ENCODE measurements around the gene SGMS1.
"Not testable (repeated sequence)": the region's sequence is repeated elsewhere in the genome, so short reads cannot be mapped to it uniquely, and the experiment has no call there.

SGMS1 gene

GRCh38 chr10:50528206-50528605 is 95.5 kb downstream of the SGMS1 start:
- no peak for DNase-seq

DNA sequence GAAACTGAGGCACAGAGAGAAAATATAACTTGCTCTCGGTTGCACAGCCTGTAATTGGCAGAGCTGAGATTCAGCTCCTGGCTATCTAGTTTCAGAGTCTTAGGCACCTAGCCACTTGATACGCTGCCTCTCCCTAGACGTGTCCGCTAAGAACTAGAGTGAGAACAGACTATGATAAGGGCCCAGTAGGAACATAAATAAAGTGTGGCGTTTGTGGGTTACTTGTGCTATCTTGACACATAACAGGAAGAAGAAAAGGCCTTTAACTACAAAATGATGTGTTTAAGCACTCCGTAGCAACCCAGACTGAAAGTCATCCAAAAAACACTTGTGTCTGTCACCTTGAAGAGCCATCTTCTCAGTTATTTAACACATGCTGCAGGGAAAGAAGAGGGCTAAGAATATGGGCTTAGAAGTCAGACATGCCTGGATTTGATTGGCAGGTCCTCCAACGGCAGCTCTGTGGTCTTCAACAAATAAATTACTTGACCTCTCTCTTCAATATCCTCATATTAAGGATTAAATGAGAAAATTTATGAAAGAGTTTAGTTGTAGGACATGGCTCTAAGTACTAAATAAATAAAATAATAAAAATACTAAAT is 96.2 kb downstream of the SGMS1 start:
- no peak for DNase-seq

DNA sequence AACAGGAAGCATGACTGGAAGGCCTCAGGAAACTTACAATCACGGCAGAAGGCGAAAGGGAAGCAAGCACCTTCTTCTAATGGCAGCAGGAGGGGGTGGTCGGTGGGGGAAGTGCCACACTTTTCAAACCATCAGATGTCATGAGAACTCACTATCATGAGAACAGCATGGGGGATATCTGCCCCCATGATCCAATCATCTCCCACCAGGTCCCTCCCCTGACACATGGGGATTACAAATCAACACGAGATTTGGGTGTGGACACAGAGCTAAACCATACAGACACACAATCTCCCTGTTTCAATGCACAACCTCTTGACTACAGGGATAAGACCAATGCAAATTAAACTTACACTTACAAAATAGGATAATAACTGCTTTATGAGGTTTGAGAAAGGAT is 97.6 kb downstream of the SGMS1 start:
- no peak for DNase-seq

DNA sequence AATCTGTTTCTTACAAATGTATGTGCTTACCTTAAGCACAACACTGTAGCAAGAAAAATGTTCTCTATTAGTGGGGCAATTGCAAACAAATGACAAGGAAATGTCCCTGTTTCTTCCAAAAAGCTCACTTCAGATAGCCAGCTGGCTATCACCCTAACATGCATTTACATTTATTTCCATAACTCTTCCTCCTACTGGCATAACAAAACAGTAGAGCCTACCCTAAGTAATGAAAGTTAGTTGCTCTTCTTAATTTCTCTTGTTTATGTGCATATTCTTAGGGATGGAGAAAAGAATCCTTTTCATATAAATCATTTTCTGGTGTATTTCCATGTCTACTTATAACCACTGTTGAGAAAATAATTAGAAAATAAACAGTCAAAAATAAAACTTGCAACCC is 100.4 kb downstream of the SGMS1 start:
- no peak for DNase-seq

DNA sequence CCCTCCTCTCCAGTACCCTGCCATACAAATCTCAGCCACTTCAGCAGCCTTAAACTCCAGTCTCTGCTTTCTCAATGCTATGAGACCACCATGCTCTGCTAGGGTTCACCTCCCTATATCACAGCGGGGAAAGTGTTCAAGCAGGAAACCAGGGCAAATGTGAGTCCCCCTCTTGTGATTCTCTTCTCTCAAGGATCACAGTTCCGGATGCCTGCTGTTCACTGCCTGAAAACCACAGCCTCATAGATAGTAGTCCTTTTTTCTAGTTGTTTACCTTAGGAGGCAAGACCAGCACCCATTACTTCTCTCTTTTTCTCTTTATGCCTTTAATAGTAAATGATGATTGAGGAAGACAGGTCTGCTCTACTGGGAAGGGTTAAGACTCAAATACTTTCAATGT is 100.8 kb downstream of the SGMS1 start:
- DNase-seq = no peak

DNA sequence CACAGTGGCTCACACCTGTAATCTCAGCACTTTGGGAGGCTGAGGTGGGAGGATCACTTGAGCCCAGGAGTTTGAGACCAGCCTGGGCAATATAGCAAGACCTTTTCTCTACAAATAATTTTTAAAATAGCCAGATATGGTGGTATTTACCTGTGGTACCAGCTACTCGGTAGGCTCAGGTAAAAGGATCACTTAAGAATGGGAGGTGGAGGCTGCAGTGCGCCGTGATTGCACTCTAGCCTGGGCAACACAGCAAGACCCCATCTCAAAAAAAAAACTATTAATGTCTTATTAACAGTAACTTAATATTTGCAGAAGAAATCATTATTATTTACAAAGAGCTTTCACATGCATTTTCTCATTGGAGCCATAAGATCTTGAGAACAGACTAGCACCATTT is 103.6 kb downstream of the SGMS1 start:
- DNase-seq = no peak

DNA sequence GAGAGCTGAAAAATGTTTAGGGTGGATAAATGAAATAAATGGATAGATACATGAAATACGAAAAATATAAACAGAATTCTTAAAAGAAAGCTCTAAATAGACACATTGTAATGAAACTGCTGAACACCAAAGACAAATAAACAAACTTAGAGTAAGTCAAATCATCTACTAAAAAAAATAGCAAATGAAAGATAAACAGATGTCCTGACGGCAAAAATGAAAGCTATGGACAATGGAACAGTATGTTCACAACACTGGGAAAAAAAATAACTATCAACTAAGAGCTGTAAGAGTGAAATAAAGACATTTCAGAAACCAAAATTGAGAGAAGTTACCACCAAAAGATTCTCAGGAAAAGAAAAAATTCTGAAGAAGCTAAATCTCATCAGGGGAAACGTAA is 106.1 kb downstream of the SGMS1 start:
- DNase-seq = no peak

- no peak for DNase-seq
These were observed 107.6 kb downstream of the SGMS1 start for GRCh38 chr10:50516171-50516570.

DNA sequence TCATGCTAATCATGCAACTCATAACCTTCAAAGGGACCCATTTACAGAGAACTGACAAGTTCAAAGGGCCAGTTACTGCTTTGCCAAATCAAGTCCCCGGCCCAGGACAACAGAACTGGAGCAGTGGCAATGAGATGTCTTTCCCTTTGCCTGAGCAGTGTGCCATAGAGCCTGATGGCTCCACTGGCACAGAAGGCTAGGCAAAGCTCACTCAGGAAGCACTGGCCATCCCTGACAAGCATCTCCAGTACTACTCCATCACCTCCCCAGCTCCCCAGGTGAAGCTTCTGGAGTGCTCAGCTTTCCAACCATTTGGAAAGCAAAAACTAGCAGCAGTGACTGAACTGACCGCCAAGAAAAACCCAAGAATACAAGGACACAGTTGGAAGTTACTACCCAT is 108.3 kb downstream of the SGMS1 start:
- no peak for DNase-seq

DNA sequence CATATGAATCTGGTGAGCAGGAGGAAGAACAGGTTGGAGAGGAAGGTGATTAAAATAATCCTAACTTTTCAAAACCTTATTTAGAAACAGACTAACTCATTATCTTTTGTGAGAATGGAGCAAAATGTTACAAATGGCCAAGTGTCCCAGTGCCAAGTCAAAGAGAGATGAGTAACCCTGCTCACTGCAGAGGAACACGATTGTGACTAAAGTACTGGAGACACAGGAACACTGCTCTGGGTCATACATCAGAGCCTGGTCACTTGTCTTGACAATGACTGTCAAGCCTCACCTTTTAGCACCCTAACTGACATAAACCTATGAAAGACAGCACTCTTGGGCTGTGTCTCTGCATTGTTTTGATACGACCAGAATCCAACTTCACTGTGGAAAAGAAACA is 108.8 kb downstream of the SGMS1 start:
- DNase-seq = no peak

DNA sequence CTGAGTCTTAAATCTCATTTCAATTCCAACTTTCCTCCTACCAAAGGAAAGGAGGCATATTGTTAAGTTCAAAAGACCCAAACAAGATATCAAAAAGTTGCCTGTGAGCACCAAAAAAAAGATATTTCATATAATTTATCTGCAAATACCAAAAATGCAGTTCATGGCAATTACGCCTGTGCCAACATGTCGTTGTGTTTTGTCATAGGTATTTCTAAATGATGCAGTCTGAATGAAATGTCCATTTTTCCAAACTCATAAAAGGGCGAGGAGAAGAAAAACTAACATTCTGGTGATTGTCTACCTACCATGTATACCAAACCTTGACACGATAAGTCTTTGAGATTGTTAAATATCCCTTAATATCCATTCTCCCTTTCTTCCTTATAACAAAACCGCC is 109.8 kb downstream of the SGMS1 start:
- DNase-seq = no peak

DNA sequence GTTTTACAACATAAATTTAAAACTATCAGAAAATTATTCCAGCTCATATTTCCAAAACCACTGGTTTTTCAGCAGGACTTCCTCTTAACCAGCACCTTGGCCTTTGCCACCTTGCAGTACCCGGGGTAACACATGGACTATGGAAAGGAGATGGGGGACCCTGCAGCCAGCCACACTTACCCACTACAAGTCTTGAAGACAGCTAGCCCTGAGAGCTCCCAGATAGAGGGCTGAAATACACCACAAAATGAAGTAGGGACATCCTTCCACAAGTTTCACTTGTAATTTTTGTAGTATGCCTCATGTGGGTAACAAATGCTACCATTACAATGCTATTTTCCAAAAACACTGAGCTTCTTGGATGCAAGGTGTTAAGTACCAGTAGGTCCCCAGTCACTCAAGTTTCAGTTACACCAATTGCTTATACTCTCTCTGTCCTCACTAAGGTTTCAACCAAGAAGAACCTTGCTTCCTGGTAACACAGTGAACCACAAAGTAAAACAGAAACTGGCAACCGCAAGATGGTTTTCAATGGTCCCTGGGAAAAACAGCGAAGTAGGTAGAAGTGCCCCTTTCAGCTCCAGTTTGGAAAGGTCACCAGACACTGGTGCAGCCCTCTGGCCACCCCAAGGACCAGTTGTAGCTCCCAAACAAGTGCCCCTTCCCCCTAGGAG is 110.9 kb downstream of the SGMS1 start:
- DNase-seq = no peak

DNA sequence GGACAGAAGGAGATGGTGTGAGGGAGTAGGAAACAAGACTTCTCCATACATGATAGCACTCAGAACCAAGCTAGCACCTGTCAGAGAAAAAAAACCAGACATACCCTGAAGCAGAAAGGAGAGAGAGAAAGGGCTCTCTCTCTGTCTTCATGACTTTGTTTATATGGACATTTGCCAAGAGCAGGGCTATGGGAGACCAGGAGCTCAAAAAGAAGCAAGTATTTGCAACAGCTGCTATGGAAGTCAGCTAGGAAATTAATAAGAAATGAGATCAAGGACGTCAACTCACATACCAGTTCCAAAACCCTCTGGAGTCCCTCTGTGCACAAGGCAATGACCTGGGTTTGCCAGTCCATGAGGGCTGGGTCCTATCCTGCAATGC is 111.6 kb downstream of the SGMS1 start:
- DNase-seq = no peak

GRCh38 chr10:50511492-50512213 is 112.1 kb downstream of the SGMS1 start:
- DNase-seq = no peak

DNA sequence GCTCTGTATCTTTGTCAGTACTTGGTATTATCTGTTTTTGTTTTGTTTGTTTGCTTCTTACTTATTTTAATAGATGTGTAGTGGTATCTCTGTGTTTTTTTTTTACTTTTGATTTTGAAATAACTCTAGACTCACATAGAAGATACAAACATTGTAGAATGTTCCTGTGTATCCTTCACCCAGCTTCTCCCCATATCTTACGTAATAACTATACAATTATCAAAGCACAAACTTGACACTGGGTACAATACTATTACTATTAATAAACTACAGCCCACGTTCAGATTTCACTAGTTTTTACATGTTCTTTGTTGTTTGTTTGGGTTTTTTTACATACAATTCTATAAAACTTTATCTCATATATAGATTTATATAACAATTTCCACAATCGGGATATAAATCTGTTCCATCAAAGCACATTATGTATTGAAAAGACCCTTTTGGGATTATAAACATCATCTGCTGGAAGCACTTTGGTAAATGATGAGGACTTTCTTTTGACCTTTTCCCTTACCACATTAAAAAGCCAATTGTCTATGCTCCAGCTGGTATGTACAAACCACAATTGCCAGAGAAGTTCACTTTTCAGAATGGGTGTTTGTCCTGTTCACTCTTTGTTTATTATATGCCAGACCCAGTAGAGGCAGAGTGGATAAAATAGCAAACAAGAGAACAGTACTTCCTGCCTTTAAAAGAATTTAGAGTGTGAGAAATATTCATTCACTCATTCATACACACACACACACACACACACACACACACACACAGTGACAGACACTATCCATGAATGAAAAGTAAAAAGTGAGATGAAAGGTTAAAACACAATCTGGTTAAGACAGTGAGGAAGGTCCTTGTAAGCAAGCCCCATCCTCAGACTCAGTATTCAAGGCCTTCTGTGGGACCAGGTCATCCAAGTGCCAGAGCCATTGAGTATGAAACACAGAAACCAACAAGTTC is 113.0 kb downstream of the SGMS1 start:
- no peak for DNase-seq

DNA sequence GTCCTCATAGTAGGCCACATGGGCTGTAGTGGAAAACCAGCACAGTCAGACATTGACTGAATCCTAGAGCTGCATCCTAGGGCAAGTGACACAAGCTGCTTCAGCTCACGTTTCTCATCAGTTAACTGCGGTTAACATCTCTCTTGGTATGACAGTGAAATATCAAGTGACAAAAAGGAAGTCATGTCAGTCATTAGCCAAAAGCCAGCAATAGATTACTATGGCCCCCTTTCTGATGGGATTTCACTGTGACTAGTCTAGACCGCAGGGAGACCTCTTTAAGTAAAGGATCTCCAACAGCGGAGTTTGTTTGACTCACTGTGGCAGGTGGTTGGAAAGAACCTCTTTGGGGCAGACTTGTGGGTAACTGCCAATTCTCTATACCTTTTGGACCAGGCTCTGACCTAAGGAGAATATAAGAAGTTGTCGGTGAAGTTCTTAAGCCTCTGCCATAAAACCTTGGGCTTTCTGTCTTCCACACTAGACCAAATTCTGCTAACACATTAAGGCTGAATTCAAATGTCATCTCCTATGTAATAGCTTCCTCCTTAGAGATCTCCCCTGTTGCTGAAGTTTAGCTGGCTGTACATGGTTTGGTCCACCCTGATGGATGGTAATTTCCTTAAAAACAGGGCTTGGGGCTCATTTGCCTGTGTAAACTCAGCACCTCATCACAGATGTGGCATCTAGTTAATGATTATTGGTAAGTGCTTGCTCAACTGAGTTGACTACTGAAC is 115.3 kb downstream of the SGMS1 start:
- no peak for DNase-seq

- no peak for DNase-seq
These were observed 116.7 kb downstream of the SGMS1 start for GRCh38 chr10:50506861-50507573.

GRCh38 chr10:50504389-50504788 is 119.4 kb downstream of the SGMS1 start:
- no peak for DNase-seq

DNA sequence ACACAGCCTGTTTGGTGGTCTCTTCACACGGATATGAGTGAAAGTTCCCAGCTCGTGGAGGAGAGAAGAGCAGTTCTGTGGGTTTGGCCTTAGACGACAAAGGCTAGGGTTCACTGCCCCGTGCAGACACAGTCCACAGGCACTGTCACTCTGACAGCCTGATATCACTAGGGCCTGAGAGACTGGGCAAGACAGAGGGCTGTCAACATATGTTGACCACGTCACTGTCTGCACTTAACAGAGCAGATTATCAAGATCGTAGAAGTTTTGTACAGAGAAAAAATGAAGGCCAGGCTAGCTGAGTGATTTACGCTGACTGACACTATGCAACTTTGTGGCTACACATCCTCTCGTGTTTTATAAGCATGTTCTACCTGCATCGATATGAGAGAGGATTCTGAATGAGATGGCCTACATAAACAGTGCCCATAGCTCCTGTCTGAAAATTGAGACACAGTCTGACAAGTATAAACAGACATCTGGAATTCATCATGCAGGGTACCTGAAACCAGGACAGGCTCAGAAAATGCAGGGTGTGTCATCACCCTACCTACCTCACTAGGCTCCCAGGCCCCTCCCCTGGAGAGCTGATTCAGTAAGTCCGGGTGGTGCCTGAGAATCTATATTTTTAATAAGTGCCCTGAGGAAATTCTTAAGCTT is 120.0 kb downstream of the SGMS1 start:
- no peak for DNase-seq

- DNase-seq = not testable (repeated sequence)
These were observed 120.6 kb downstream of the SGMS1 start for GRCh38 chr10:50503156-50503555.

- DNase-seq = no peak
These were observed 121.8 kb downstream of the SGMS1 start for GRCh38 chr10:50501924-50502452.
